Glutamatergic neuron (in vitro differentiated cells): Measurements from ENCODE around the gene ST7L. TPM values are rescaled to one million over a fixed set of nuclear protein-coding genes. Genes with fewer than 3 reads are reported as not detected.
"Not testable (repeated sequence)": the region's sequence is repeated elsewhere in the genome, so short reads cannot be mapped to it uniquely, and the experiment has no call there.

ENCODE experiments used
- DNase-seq: peaks from one replicate; pipeline ENCODE4 v3.0.0; 2022
- H3K27ac Mint-ChIP-seq: one replicate; pipeline ENCODE4 v1.8.0; 2020; ENCODE audit warnings: mild to moderate bottlenecking, mixed read lengths, inconsistent platforms; ENCODE audit not compliant: unreplicated experiment
- H3K27me3 Mint-ChIP-seq: one replicate; pipeline ENCODE4 v1.8.0; 2020; ENCODE audit warnings: mild to moderate bottlenecking, moderate library complexity, mixed read lengths, inconsistent platforms; ENCODE audit not compliant: unreplicated experiment
- H3K36me3 Mint-ChIP-seq: one replicate; pipeline ENCODE4 v1.8.0; 2020; ENCODE audit warnings: mild to moderate bottlenecking, mixed read lengths, inconsistent platforms; ENCODE audit not compliant: unreplicated experiment
- H3K4me1 Mint-ChIP-seq: one replicate; pipeline ENCODE4 v1.8.0; 2020; ENCODE audit warnings: mild to moderate bottlenecking, low read depth, mixed read lengths, inconsistent platforms; ENCODE audit not compliant: unreplicated experiment
- H3K4me3 Mint-ChIP-seq: one replicate; pipeline ENCODE4 v1.8.0; 2020; ENCODE audit warnings: mild to moderate bottlenecking, mixed read lengths, inconsistent platforms; ENCODE audit not compliant: unreplicated experiment
- H3K9me3 Mint-ChIP-seq: one replicate; pipeline ENCODE4 v1.8.0; 2020; ENCODE audit warnings: mild to moderate bottlenecking, moderate library complexity, mixed read lengths, inconsistent platforms; ENCODE audit not compliant: unreplicated experiment
- total RNA-seq: library from RNA; stranded (reverse); fragmentation: NEBNext Ultra II Directional; extraction: Animal tissue kit (Norgen Biotek cat#: 25700); gene quantifications from one replicate; pipeline ENCODE4 v1.2.1, GENCODE V29; 2021; ENCODE audit not compliant: unreplicated experiment
- TF ChIP-seq, protein P1 (sequence below): fragments of 200-600 bp; sonication (generic); IDR thresholded peaks from one replicate; pipeline ENCODE4 v1.5.0; 2021; ENCODE audit not compliant: partially characterized antibody, unreplicated experiment

Gene ST7L
- total RNA-seq, 1 donor from 2014 or later: 28.3 TPM

DNA sequence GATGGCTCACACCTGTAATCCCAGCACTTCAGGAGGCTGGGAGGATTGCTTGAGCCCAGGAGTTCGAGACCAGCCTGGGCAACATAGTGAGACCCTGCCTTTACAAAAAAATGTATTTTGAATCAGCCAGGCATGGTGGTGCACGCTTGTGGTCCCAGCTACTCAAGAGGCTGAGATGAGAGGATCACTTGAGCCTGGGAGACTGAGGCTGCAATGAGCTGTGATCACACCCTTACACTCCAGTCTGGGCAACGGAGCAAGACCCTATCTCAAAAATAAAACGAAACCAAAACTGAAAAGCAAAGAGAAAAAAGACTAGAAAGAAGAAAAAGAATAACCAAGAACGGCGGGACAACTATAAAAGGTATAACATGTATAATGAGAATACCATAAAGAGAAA is 125.6 kb downstream of the ST7L start:
- DNase-seq: no peak
- Mint-ChIP-seq H3K9me3 (no peaks in the 10 kb centered on the region), H3K27me3 (no peaks in the 10 kb centered on the region), H3K36me3 (no peaks in the 10 kb centered on the region), H3K4me3 (no peak overlapping the region), H3K4me1 (no peaks in the 10 kb centered on the region), H3K27ac (no peak overlapping the region)
- TF ChIP-seq, protein P1, sequence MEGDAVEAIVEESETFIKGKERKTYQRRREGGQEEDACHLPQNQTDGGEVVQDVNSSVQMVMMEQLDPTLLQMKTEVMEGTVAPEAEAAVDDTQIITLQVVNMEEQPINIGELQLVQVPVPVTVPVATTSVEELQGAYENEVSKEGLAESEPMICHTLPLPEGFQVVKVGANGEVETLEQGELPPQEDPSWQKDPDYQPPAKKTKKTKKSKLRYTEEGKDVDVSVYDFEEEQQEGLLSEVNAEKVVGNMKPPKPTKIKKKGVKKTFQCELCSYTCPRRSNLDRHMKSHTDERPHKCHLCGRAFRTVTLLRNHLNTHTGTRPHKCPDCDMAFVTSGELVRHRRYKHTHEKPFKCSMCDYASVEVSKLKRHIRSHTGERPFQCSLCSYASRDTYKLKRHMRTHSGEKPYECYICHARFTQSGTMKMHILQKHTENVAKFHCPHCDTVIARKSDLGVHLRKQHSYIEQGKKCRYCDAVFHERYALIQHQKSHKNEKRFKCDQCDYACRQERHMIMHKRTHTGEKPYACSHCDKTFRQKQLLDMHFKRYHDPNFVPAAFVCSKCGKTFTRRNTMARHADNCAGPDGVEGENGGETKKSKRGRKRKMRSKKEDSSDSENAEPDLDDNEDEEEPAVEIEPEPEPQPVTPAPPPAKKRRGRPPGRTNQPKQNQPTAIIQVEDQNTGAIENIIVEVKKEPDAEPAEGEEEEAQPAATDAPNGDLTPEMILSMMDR: no peak

DNA sequence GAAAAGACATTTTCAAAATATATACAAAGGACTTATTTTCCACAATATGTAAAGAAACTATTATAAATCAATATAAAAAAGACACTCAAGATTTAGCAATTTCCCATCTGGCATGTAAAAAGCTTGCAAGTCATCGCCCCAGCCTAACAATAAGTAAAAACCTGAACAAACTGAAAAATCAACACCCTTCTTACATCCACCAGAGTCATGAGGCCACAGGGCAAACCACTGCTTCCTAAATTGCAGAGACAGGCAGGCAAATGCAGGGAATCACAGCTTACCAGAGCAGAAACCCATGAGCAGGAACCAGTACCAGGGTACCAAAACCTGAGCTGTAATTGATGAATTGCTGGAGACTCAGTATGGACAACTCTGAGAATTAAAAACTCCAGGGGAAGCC is 126.9 kb downstream of the ST7L start:
- H3K27me3 Mint-ChIP-seq: no peaks in the 10 kb centered on the region
- TF ChIP-seq, protein P1: no peak
- H3K9me3 Mint-ChIP-seq: no peaks in the 10 kb centered on the region
- H3K4me3 Mint-ChIP-seq: no peak overlapping the region
- no peaks in the 10 kb centered on the region for H3K4me1 Mint-ChIP-seq
- H3K36me3 Mint-ChIP-seq: no peaks in the 10 kb centered on the region
- H3K27ac Mint-ChIP-seq: no peak overlapping the region
- DNase-seq: no peak

DNA sequence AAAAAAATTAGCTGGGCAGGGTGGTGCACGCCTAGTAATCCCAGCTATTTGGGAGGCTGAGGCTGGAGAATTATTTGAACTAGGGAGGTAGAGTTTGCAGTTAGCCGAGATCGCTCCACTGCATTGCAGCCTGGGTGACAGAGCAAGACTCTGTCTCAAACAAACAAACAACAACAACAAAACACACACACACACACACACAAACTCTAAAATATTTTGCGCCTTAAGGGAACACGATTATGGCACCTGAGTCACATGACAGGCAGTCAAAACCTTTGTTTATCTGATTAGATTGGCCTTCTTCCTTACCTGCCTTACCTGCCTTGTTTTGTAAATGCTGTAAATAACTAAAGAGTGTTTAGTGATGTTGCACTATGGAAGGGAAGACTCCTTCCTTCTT is 130.8 kb downstream of the ST7L start:
- Mint-ChIP-seq H3K27ac (no peak overlapping the region), H3K36me3 (no peaks in the 10 kb centered on the region), H3K27me3 (no peaks in the 10 kb centered on the region), H3K4me3 (no peak overlapping the region), H3K4me1 (no peaks in the 10 kb centered on the region), H3K9me3 (peaks cover 3% of the 10 kb centered on the region)
- no peak for DNase-seq
- TF ChIP-seq, protein P1: no peak

DNA sequence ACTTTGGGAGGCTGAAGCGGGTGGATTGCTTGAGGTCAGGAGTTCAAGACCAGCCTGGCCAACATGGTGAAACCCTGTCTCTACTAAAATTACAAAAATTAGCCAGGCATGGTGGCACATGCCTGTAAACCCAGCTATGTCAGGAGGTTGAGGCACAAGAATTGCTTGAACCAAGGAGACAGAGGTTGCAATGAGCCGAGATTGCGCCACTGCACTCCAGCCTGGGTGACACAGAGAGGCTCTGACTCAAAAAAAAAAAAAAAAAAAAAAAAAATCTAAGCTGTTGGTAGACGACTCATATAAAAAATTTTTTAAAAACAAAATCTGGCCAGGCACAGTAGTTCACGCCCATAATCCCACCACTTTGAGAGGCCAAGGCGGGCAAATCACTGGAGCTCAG is 131.3 kb downstream of the ST7L start:
- DNase-seq: not testable (repeated sequence)

DNA sequence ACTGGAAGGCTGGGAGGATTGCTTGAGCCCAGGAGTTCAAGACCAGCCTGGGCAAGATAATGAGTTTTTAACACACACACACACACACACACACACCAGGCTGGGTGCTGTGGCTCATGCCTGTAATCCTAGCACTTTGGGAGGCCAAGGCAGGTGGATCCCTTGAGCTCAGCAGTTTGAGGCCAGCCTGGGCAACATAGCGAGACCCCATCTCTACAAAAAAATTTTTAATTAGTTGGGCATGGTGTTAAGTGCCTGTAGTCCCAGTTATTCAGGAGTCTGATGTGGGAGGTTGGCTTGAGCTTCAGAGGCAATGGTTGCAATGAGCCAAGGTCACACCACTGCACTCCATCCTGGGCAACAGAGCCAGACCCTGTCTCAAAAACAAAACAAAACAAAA is 132.9 kb downstream of the ST7L start:
- not testable (repeated sequence) for H3K9me3 Mint-ChIP-seq, H3K4me1 Mint-ChIP-seq, H3K27me3 Mint-ChIP-seq, DNase-seq, H3K4me3 Mint-ChIP-seq, H3K36me3 Mint-ChIP-seq, H3K27ac Mint-ChIP-seq

More for the DNA sequence above, 131.3 kb downstream of the ST7L start:
- H3K27me3 Mint-ChIP-seq, H3K27ac Mint-ChIP-seq, H3K36me3 Mint-ChIP-seq, H3K9me3 Mint-ChIP-seq, H3K4me1 Mint-ChIP-seq, H3K4me3 Mint-ChIP-seq: not testable (repeated sequence)

DNA sequence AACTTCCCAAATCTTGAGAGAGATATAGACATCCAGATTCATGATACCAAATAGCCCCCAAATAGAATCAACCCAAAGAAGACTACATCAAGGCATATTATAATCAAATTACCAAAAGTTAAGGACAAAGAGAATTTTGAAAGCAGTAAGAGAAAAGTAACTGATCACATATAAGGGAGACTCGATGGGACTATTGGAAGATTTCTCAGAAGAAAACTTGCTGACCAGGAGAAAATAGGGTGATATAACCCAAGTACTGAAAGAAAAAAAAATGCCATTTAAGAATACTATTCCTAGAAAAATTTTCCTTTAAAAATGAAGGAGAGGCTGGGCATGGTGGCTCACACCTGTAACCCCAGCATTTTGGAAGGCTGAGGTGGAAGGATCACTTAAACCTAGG is 140.6 kb downstream of the ST7L start:
- no peaks in the 10 kb centered on the region for H3K27me3 Mint-ChIP-seq
- TF ChIP-seq, protein P1: no peak
- H3K36me3 Mint-ChIP-seq: peaks cover 25% of the 10 kb centered on the region
- H3K4me3 Mint-ChIP-seq: no peak overlapping the region
- H3K27ac Mint-ChIP-seq: no peak overlapping the region
- H3K9me3 Mint-ChIP-seq: peaks cover 11% of the 10 kb centered on the region
- H3K4me1 Mint-ChIP-seq: no peaks in the 10 kb centered on the region
- no peak for DNase-seq
